Measurements from ENCODE around the gene ZNF132. TPM values are rescaled to one million over a fixed set of nuclear protein-coding genes. Genes with fewer than 3 reads are reported as not detected.

The ZNF132 gene
- total RNA-seq, 4 donors from 2014 or later: 1.7 to 2.9 (median 2.3) TPM

- 89% methylated on average over 9 of the region's 20 CpGs for WGBS
- peaks cover 33% of the 10 kb centered on the region for H3K36me3 ChIP-seq
- no peaks in the 10 kb centered on the region for H3K27me3 ChIP-seq
- H3K9me3 ChIP-seq: no peaks in the 10 kb centered on the region
- H3K4me1 ChIP-seq: peaks cover 13% of the 10 kb centered on the region
- no peak for TF ChIP-seq EP300 (IDR thresholded peaks at IDR 0.05)
- H3K27ac ChIP-seq: no peak overlapping the region
- no peak for DNase-seq (ENCODE audit: low spot score in 2 of 2)
- no peak overlapping the region for H3K4me3 ChIP-seq
Measured at GRCh38 chr19:58480481-58480830, 40.5 kb upstream of the ZNF132 start.

GRCh38 chr19:58479736-58480480, 40.0 kb upstream of the ZNF132 start:
- Histone ChIP-seq H3K27me3 (no peaks in the 10 kb centered on the region), H3K36me3 (peaks cover 33% of the 10 kb centered on the region), H3K4me1 (peaks cover 19% of the 10 kb centered on the region), H3K4me3 (no peak overlapping the region), H3K27ac (no peak overlapping the region), H3K9me3 (no peaks in the 10 kb centered on the region)
- DNase-seq (ENCODE audit: low spot score in 2 of 2): no peak
- no peak for TF ChIP-seq EP300 (IDR thresholded peaks at IDR 0.05)
- TF ChIP-seq POLR2A (IDR thresholded peaks at IDR 0.05): no peak
- no peak for TF ChIP-seq CTCF (IDR thresholded peaks at IDR 0.05)
- no peak for TF ChIP-seq POLR2AphosphoS5 (IDR thresholded peaks at IDR 0.05)
- 90% methylated on average over 10 of the region's 28 CpGs for WGBS

DNA sequence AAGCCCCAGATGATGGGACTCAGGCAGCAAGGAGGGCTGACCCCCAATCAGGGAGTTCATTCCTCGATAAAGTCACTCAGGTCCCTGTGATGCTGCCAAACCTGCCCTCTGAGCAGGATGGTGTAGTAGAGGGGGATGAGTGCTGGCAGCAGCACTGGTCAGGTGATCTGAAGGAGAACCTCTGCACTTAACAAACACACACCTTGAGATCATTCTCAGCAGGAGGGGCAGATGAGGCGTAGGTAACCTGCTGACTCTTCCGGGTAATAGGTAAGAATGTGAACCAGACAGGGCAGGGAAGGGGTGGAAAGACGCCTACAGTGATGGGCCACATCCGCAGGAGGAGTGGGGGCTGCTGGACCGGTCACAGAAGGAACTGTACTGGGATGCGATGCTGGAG, 39.4 kb upstream of the ZNF132 start:
- Histone ChIP-seq H3K9me3 (no peaks in the 10 kb centered on the region), H3K4me3 (no peak overlapping the region), H3K4me1 (peaks cover 20% of the 10 kb centered on the region), H3K27me3 (no peaks in the 10 kb centered on the region), H3K36me3 (peaks cover 33% of the 10 kb centered on the region), H3K27ac (no peak overlapping the region)
- TF ChIP-seq POLR2A (IDR thresholded peaks at IDR 0.05) (no peak), POLR2AphosphoS5 (IDR thresholded peaks at IDR 0.05) (no peak), CTCF (IDR thresholded peaks at IDR 0.05) (no peak), EP300 (IDR thresholded peaks at IDR 0.05) (no peak)
- 90% methylated on average over 5 of the region's 7 CpGs for WGBS
- no peak for DNase-seq (ENCODE audit: low spot score in 2 of 2)

- no peaks in the 10 kb centered on the region for H3K27me3 ChIP-seq
- no peaks in the 10 kb centered on the region for H3K9me3 ChIP-seq
- TF ChIP-seq POLR2AphosphoS5 (IDR thresholded peaks at IDR 0.05) (no peak), POLR2A (IDR thresholded peaks at IDR 0.05) (no peak), CTCF (IDR thresholded peaks at IDR 0.05) (no peak), EP300 (IDR thresholded peaks at IDR 0.05) (no peak)
- WGBS: no CpG with 5 or more reads among the region's 1 CpG
- DNase-seq (ENCODE audit: low spot score in 2 of 2): no peak
- H3K4me3 ChIP-seq: no peak overlapping the region
- peaks cover 39% of the 10 kb centered on the region for H3K36me3 ChIP-seq
- peaks cover 20% of the 10 kb centered on the region for H3K4me1 ChIP-seq
- no peak overlapping the region for H3K27ac ChIP-seq
Measured at GRCh38 chr19:58477871-58478270, 37.9 kb upstream of the ZNF132 start.

DNA sequence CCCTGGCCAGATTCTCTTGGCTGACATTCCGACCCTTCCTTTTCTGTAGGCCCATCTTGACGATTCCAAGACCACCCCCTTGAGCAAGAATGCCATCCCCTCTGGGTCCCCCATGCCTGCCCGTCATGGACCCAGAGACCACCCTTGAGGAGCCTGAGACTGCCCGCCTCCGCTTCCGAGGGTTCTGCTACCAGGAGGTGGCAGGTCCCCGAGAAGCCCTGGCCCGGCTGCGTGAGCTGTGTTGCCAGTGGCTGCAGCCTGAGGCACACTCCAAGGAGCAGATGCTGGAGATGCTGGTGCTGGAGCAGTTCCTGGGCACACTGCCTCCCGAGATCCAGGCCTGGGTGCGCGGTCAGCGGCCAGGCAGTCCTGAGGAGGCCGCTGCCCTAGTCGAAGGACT, 37.2 kb upstream of the ZNF132 start:
- WGBS: 84% methylated on average over 9 of the region's 15 CpGs

More for the DNA sequence above, 37.2 kb upstream of the ZNF132 start:
- Histone ChIP-seq H3K4me3 (peak overlapping the region; percentile 63), H3K27me3 (no peaks in the 10 kb centered on the region), H3K4me1 (peaks cover 20% of the 10 kb centered on the region), H3K9me3 (no peaks in the 10 kb centered on the region), H3K36me3 (peaks cover 45% of the 10 kb centered on the region), H3K27ac (no peak overlapping the region)
- no peak for DNase-seq (ENCODE audit: low spot score in 2 of 2)
- no peak for TF ChIP-seq EP300 (IDR thresholded peaks at IDR 0.05)
- TF ChIP-seq POLR2AphosphoS5 (IDR thresholded peaks at IDR 0.05): no peak
- no peak for TF ChIP-seq POLR2A (IDR thresholded peaks at IDR 0.05)
- no peak for TF ChIP-seq CTCF (IDR thresholded peaks at IDR 0.05)
